ENCODE data around the gene RAB7A. TPM values are rescaled to one million over a fixed set of nuclear protein-coding genes. Genes with fewer than 3 reads are reported as not detected.
"Not testable (repeated sequence)": the region's sequence is repeated elsewhere in the genome, so short reads cannot be mapped to it uniquely, and the experiment has no call there.

Gene RAB7A
- total and polyA plus RNA-seq, 11 donors: 143 to 343 (median 253) TPM

GRCh38 chr3:128746881-128747280, 20.9 kb downstream of the RAB7A start:
- no peak for TF ChIP-seq POLR2A (IDR thresholded peaks at IDR 0.05)
- Histone ChIP-seq H3K36me3 (peaks cover 0 to 37% (median 18%) of the 10 kb centered on the region in 9 donors), H3K9me3 (peaks cover 0 to 18% (median 0%) of the 10 kb centered on the region in 12 donors), H3K4me3 (no peak overlapping the region), H3K27ac (no peak overlapping the region), H3K27me3 (no peaks in the 10 kb centered on the region), H3K4me1 (peaks cover 0 to 51% (median 29%) of the 10 kb centered on the region in 12 donors)
- WGBS, 4 donors: 98 to 100% (median 99%) methylated on average over 2 of the region's 2 CpGs
- no peak for ATAC-seq
- DNase-seq: no peak
- intact Hi-C loops (cut with DNase I): no loop called here

- Histone ChIP-seq H3K4me1 (peaks cover 0 to 60% (median 34%) of the 10 kb centered on the region in 12 donors), H3K27me3 (no peaks in the 10 kb centered on the region), H3K9me3 (peaks cover 0 to 10% (median 0%) of the 10 kb centered on the region in 12 donors), H3K27ac (no peak overlapping the region), H3K36me3 (peaks cover 0 to 23% (median 15%) of the 10 kb centered on the region in 9 donors), H3K4me3 (no peak overlapping the region)
- peak in 1 of 4 donors; percentile 31 for ATAC-seq
- TF ChIP-seq POLR2A (IDR thresholded peaks at IDR 0.05): no peak
- TF ChIP-seq, protein P1, sequence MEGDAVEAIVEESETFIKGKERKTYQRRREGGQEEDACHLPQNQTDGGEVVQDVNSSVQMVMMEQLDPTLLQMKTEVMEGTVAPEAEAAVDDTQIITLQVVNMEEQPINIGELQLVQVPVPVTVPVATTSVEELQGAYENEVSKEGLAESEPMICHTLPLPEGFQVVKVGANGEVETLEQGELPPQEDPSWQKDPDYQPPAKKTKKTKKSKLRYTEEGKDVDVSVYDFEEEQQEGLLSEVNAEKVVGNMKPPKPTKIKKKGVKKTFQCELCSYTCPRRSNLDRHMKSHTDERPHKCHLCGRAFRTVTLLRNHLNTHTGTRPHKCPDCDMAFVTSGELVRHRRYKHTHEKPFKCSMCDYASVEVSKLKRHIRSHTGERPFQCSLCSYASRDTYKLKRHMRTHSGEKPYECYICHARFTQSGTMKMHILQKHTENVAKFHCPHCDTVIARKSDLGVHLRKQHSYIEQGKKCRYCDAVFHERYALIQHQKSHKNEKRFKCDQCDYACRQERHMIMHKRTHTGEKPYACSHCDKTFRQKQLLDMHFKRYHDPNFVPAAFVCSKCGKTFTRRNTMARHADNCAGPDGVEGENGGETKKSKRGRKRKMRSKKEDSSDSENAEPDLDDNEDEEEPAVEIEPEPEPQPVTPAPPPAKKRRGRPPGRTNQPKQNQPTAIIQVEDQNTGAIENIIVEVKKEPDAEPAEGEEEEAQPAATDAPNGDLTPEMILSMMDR (IDR thresholded peaks at IDR 0.05): no peak
- intact Hi-C loops (cut with DNase I): no loop called here
- 73 to 94% (median 85%) methylated on average over 4 of the region's 4 CpGs for WGBS, 4 donors
- no peak for DNase-seq
Measured at GRCh38 chr3:128748557-128748956, 22.6 kb downstream of the RAB7A start.

GRCh38 chr3:128749035-128749434, 23.1 kb downstream of the RAB7A start:
- peaks cover 0 to 19% (median 11%) of the 10 kb centered on the region in 9 donors for H3K36me3 ChIP-seq
- intact Hi-C loops (cut with DNase I): no loop called here
- peaks cover 0 to 7% (median 0%) of the 10 kb centered on the region in 12 donors for H3K9me3 ChIP-seq
- no peak for TF ChIP-seq POLR2A (IDR thresholded peaks at IDR 0.05)
- TF ChIP-seq, protein P1 (IDR thresholded peaks at IDR 0.05): no peak
- H3K27me3 ChIP-seq: no peaks in the 10 kb centered on the region
- DNase-seq (no peak), ATAC-seq (peak in 2 of 4 donors; percentile 22 to 25)
- H3K4me3 ChIP-seq: no peak overlapping the region
- H3K27ac ChIP-seq: no peak overlapping the region
- H3K4me1 ChIP-seq: peaks cover 0 to 63% (median 34%) of the 10 kb centered on the region in 12 donors

GRCh38 chr3:128749561-128749960, 23.6 kb downstream of the RAB7A start:
- intact Hi-C loops (cut with DNase I); H3K9me3 ChIP-seq; H3K4me3 ChIP-seq; DNase-seq; H3K27me3 ChIP-seq; ATAC-seq; H3K27ac ChIP-seq: not testable (repeated sequence)
- WGBS, 4 donors: 78 to 95% (median 81%) methylated on average over 5 of the region's 5 CpGs
- peaks cover 0 to 64% (median 34%) of the 10 kb centered on the region in 12 donors for H3K4me1 ChIP-seq
- H3K36me3 ChIP-seq: peaks cover 0 to 13% (median 6%) of the 10 kb centered on the region in 9 donors

DNA sequence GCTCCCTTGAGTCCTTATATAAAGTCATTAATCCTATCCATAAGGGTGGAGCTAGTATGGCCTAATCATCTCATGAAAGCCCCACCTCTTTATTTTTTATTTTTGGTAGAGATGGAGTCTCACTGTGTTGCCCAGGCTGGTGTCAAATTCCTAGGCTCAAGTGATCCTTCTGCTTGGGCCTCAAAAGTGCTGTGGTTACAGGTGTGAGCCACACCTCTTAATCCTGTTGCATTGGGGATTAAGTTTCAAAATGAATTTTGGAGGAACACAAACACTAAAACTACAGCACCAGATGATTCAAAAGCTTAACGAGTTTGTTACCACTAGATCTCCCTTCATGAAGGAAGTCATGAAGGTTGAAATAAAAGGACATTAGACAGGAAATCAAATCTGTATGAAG, 27.7 kb downstream of the RAB7A start:
- TF ChIP-seq, protein P1 (IDR thresholded peaks at IDR 0.05): no peak
- TF ChIP-seq POLR2A (IDR thresholded peaks at IDR 0.05): no peak
- DNase-seq: no peak
- Histone ChIP-seq H3K36me3 (no peaks in the 10 kb centered on the region), H3K4me3 (no peak overlapping the region), H3K27me3 (no peaks in the 10 kb centered on the region), H3K9me3 (peaks cover 0 to 10% (median 0%) of the 10 kb centered on the region in 12 donors), H3K4me1 (peaks cover 0 to 66% (median 28%) of the 10 kb centered on the region in 12 donors), H3K27ac (no peak overlapping the region)
- intact Hi-C loops (cut with DNase I): no loop called here
- 75 to 83% (median 79%) methylated on average over 1 of the region's 1 CpG for WGBS, 4 donors
- no peak for ATAC-seq
